ENCODE results near the gene GLI1.
A peak's percentile ranks its signal among the peaks of the same experiment; 100 is the strongest.

GLI1 gene

GRCh38 chr12:57521525-57522010, 62.0 kb downstream of the GLI1 start:
- H3K36me3 Mint-ChIP-seq: peaks cover 16% of the 10 kb centered on the region
- H3K27me3 Mint-ChIP-seq: no peaks in the 10 kb centered on the region
- H3K4me3 Mint-ChIP-seq: peak overlapping the region; percentile 91
- peak overlapping the region; percentile 98 for H3K27ac Mint-ChIP-seq
- peaks cover 61% of the 10 kb centered on the region for H3K4me1 Mint-ChIP-seq
- H3K9me3 Mint-ChIP-seq: no peaks in the 10 kb centered on the region

Data from activated naive CD4-positive, alpha-beta T cell treated with anti-CD3 and anti-CD28 coated beads, Interleukin-2, amount 50 U/mL, for 24 hours (primary cell).